Astrocyte (in vitro differentiated cells and primary cell): Measurements from ENCODE around the gene SPSB2.
"Not testable (repeated sequence)": the region's sequence is repeated elsewhere in the genome, so short reads cannot be mapped to it uniquely, and the experiment has no call there.

Source experiments
- EZH2 ChIP-seq: IDR thresholded peaks from 2 replicates; pipeline ENCODE4 v1.6.1; 2012; ENCODE audit warnings: mild to moderate bottlenecking, low read length, inconsistent platforms; ENCODE audit not compliant: insufficient read depth
- TF ChIP-seq, protein P1 (sequence below): IDR thresholded peaks from 2 replicates; pipeline ENCODE4 v1.5.1; 2011; ENCODE audit warnings: low read depth, mild to moderate bottlenecking, inconsistent platforms, low read length, moderate library complexity; ENCODE audit not compliant: insufficient read depth

DNA sequence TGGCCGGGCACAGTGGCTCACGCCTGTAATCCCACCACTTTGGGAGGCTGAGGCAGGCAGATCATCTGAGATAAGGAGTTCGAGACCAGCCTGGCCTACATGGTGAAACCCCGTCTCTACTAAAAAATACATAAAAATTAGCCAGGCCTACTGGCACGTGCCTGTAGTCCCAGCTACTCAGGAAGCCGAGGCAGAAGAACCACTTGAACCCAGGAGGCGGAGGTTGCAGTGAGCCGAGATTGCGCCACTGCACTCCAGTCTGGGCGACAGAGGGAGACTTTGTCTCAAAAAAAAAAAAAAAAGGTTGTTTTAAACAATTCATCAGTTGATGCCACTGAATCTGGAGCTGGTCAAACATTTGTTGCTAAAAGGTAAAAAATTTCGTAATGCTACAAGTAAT lies 6.7 kb upstream of the SPSB2 start:
- TF ChIP-seq, protein P1, sequence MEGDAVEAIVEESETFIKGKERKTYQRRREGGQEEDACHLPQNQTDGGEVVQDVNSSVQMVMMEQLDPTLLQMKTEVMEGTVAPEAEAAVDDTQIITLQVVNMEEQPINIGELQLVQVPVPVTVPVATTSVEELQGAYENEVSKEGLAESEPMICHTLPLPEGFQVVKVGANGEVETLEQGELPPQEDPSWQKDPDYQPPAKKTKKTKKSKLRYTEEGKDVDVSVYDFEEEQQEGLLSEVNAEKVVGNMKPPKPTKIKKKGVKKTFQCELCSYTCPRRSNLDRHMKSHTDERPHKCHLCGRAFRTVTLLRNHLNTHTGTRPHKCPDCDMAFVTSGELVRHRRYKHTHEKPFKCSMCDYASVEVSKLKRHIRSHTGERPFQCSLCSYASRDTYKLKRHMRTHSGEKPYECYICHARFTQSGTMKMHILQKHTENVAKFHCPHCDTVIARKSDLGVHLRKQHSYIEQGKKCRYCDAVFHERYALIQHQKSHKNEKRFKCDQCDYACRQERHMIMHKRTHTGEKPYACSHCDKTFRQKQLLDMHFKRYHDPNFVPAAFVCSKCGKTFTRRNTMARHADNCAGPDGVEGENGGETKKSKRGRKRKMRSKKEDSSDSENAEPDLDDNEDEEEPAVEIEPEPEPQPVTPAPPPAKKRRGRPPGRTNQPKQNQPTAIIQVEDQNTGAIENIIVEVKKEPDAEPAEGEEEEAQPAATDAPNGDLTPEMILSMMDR = not testable (repeated sequence)
- TF ChIP-seq EZH2 = not testable (repeated sequence)
